SK-N-SH (cell line): ENCODE results near the gene ADAM11. TPM values are rescaled to one million over a fixed set of nuclear protein-coding genes. Genes with fewer than 3 reads are reported as not detected.

Experiments
- CTCF ChIA-PET: fragments of 300-600, 350-600 bp; formaldehyde crosslinking; extraction: SDS; loops from one replicate; lab custom pipeline; 2021; lab: Yijun Ruan, JAX
- POLR2A ChIA-PET: fragments of 350-600 bp; sonication (Branson Sonifier 250); formaldehyde crosslinking; extraction: SDS; loops from one replicate; lab custom pipeline; 2020; ENCODE audit warnings: antibody characterized with exemption, inconsistent platforms; lab: Yijun Ruan, JAX
- DNase-seq: peaks from one replicate; pipeline ENCODE4 v3.0.0; 2012
- H2AFZ ChIP-seq: fragments of 200-600 bp; sonication (generic); 2 replicates; pipeline ENCODE4 v1.8.1; 2016; ENCODE audit warnings: antibody characterized with exemption, mild to moderate bottlenecking, low read depth
- H3F3A ChIP-seq: fragments of 200-600 bp; sonication (generic); replicated peaks from 2 replicates; pipeline ENCODE3; 2016; ENCODE audit warnings: antibody characterized with exemption, mild to moderate bottlenecking; ENCODE audit not compliant: insufficient read depth
- H3K27ac ChIP-seq, 2 experiments: fragments of 200-500 bp in 1 of 2; fragments of 200-600 bp in 1 of 2; sonication (Bioruptor generic) in 1 of 2; sonication (generic), shearing (Covaris generic) in 1 of 2; 2 replicates each; pipeline versions ENCODE4 v1.5.1 to v1.6.1; 2014 to 2016; ENCODE audit warnings: low read depth in 2 of 2, inconsistent platforms in 1 of 2, low read length in 1 of 2, mild to moderate bottlenecking in 1 of 2, mixed read lengths in 1 of 2
- H3K27me3 ChIP-seq: fragments of 200-600 bp; sonication (generic), shearing (Covaris generic); 2 replicates; pipeline ENCODE4 v1.6.1; 2016; ENCODE audit warnings: mixed run types; ENCODE audit not compliant: insufficient read depth
- H3K36me3 ChIP-seq, 2 experiments: fragments of 200-500 bp in 1 of 2; fragments of 200-600 bp in 1 of 2; sonication (Bioruptor generic) in 1 of 2; sonication (generic) in 1 of 2; replicated peaks in 1 of 2; 2 replicates each; pipeline versions ENCODE3 to v1.5.1; 2014 to 2016; ENCODE audit warnings: low read length in 1 of 2, mild to moderate bottlenecking in 1 of 2; ENCODE audit not compliant: insufficient read depth in 2 of 2, control insufficient read depth in 1 of 2
- H3K4me1 ChIP-seq, 2 experiments: fragments of 200-500 bp in 1 of 2; fragments of 200-600 bp in 1 of 2; sonication (Bioruptor generic) in 1 of 2; sonication (generic), shearing (Covaris generic) in 1 of 2; 2 replicates each; pipeline versions ENCODE4 v1.5.1 to v1.6.1; 2014 to 2016; ENCODE audit warnings: low read depth in 1 of 2, low read length in 1 of 2, mixed run types in 1 of 2; ENCODE audit not compliant: insufficient read depth in 2 of 2, control insufficient read depth in 1 of 2
- H3K4me2 ChIP-seq: fragments of 200-600 bp; sonication (generic), shearing (Covaris generic); 2 replicates; pipeline ENCODE4 v1.6.1; 2017; ENCODE audit warnings: mixed run types
- H3K4me3 ChIP-seq, 2 experiments: fragments of 200-500 bp in 1 of 2; fragments of 200-600 bp in 1 of 2; sonication (Bioruptor generic) in 1 of 2; sonication (generic), shearing (Covaris generic) in 1 of 2; 2 replicates each; pipeline versions ENCODE4 v1.5.1 to v1.8.1; 2014 to 2016; ENCODE audit warnings: low read depth in 2 of 2, inconsistent platforms in 1 of 2, low read length in 1 of 2, mild to moderate bottlenecking in 1 of 2, mixed read lengths in 1 of 2, moderate library complexity in 1 of 2
- H3K79me2 ChIP-seq: fragments of 200-600 bp; sonication (generic); 2 replicates; pipeline ENCODE4 v1.8.1; 2017; ENCODE audit warnings: mild to moderate bottlenecking; ENCODE audit not compliant: insufficient read depth
- H3K9ac ChIP-seq: fragments of 200-600 bp; sonication (generic); 2 replicates; pipeline ENCODE4 v1.6.1; 2017; ENCODE audit warnings: mixed run types
- H3K9me2 ChIP-seq: fragments of 200-600 bp; sonication (generic); 2 replicates; pipeline ENCODE4 v1.6.1; 2017; ENCODE audit warnings: mixed run types
- H3K9me3 ChIP-seq: fragments of 200-600 bp; sonication (generic); 2 replicates; pipeline ENCODE4 v1.6.1; 2017; ENCODE audit warnings: mixed run types, mild to moderate bottlenecking, moderate library complexity
- H4K20me1 ChIP-seq: fragments of 200-600 bp; sonication (generic); 2 replicates; pipeline ENCODE4 v1.6.1; 2017; ENCODE audit warnings: mild to moderate bottlenecking, mixed run types; ENCODE audit not compliant: insufficient read depth
- CHD2 ChIP-seq: fragments of 150-350 bp; IDR thresholded peaks from 2 replicates; pipeline ENCODE4 v1.6.1; 2018; ENCODE audit warnings: low read length; ENCODE audit not compliant: partially characterized antibody
- ELF1 ChIP-seq: IDR thresholded peaks from 2 replicates; pipeline ENCODE4 v1.4.0; 2012
- FOSL2 ChIP-seq: IDR thresholded peaks from 2 replicates; pipeline ENCODE4 v1.4.0; 2012; ENCODE audit warnings: low read depth, mild to moderate bottlenecking, moderate library complexity, borderline replicate concordance
- FOXJ3 ChIP-seq: sonication (generic); formaldehyde crosslinking; IDR thresholded peaks from 2 replicates; pipeline ENCODE4 v1.5.1; 2020; ENCODE audit warnings: mild to moderate bottlenecking, missing genetic modification reagents
- FOXM1 ChIP-seq: IDR thresholded peaks from 2 replicates; pipeline ENCODE4 v1.4.0; 2012; ENCODE audit warnings: low read depth, mild to moderate bottlenecking
- GABPA ChIP-seq: IDR thresholded peaks from 2 replicates; pipeline ENCODE4 v1.4.0; 2012; ENCODE audit warnings: low read depth, mild to moderate bottlenecking
- GATA2 ChIP-seq: sonication (generic); formaldehyde crosslinking; IDR thresholded peaks from 2 replicates; pipeline ENCODE4 v1.5.0; 2020; ENCODE audit warnings: mild to moderate bottlenecking, missing genetic modification reagents
- JUND ChIP-seq: IDR thresholded peaks from 2 replicates; pipeline ENCODE4 v1.4.0; 2012
- MXI1 ChIP-seq: IDR thresholded peaks from 2 replicates; pipeline ENCODE4 v1.6.1; 2012; ENCODE audit warnings: mild to moderate bottlenecking, low read depth, low read length, improper control_type of control experiment
- NRF1 ChIP-seq: IDR thresholded peaks from 2 replicates; pipeline ENCODE4 v1.6.1; 2012; ENCODE audit warnings: low read depth, mild to moderate bottlenecking, low read length
- RCOR1 ChIP-seq: fragments of 150-350 bp; IDR thresholded peaks from 2 replicates; pipeline ENCODE4 v1.6.1; 2017; ENCODE audit warnings: antibody characterized with exemption, low read length
- REST ChIP-seq: IDR thresholded peaks from 2 replicates; pipeline ENCODE4 v1.6.1; 2012; ENCODE audit warnings: mild to moderate bottlenecking, low read depth, low read length, moderate library complexity
- RFX5 ChIP-seq: IDR thresholded peaks from 2 replicates; pipeline ENCODE4 v1.6.1; 2012; ENCODE audit warnings: mild to moderate bottlenecking, improper control_type of control experiment, low read length
- SIN3A ChIP-seq: IDR thresholded peaks from 2 replicates; pipeline ENCODE4 v1.6.1; 2012; ENCODE audit warnings: low read depth, mild to moderate bottlenecking, low read length, moderate library complexity, borderline replicate concordance
- TAF1 ChIP-seq: IDR thresholded peaks from 2 replicates; pipeline ENCODE4 v1.6.1; 2012; ENCODE audit warnings: low read depth, mild to moderate bottlenecking, low read length, moderate library complexity, borderline replicate concordance
- TCF12 ChIP-seq: IDR thresholded peaks from 2 replicates; pipeline ENCODE4 v1.4.0; 2012
- TEAD4 ChIP-seq: IDR thresholded peaks from 2 replicates; pipeline ENCODE4 v1.4.0; 2012; ENCODE audit warnings: mild to moderate bottlenecking, borderline replicate concordance; ENCODE audit not compliant: insufficient read depth
- YY1 ChIP-seq: IDR thresholded peaks from 2 replicates; pipeline ENCODE4 v1.4.0; 2012; ENCODE audit warnings: low read depth, mild to moderate bottlenecking
- ZBTB33 ChIP-seq: IDR thresholded peaks from 2 replicates; pipeline ENCODE4 v1.4.0; 2012; ENCODE audit warnings: low read depth, borderline replicate concordance
- WGBS: methylation state at CpG from one replicate; pipeline ENCODE4 v1.1.6; 2017; ENCODE audit warnings: low lambda C conversion rate; 5-methylcytosine and 5-hydroxymethylcytosine counted together
- polyA plus RNA-seq, 3 experiments: library from polyadenylated mRNA; depleted of rRNA; stranded (reverse); fragments of >200 nt; gene quantifications; 2 replicates each; pipeline ENCODE4 v1.2.3, GENCODE V29; 2012
- TF ChIP-seq, protein P1 (sequence below): fragments of 150-350 bp; IDR thresholded peaks from 2 replicates; pipeline ENCODE4 v1.6.1; 2017; ENCODE audit warnings: antibody characterized with exemption, low read length, low read depth, borderline replicate concordance
- TF ChIP-seq, protein P2 (sequence below): IDR thresholded peaks from 2 replicates; pipeline ENCODE4 v1.4.0; 2012; ENCODE audit warnings: low read depth
- TF ChIP-seq, protein P3 (sequence below): IDR thresholded peaks from 2 replicates; pipeline ENCODE4 v1.4.0; 2012; ENCODE audit warnings: low read depth, borderline replicate concordance

The ADAM11 gene
- polyA plus RNA-seq, 1 of the 3 experiments (the other 2 are of a cell fraction), result 2.5 TPM

DNA sequence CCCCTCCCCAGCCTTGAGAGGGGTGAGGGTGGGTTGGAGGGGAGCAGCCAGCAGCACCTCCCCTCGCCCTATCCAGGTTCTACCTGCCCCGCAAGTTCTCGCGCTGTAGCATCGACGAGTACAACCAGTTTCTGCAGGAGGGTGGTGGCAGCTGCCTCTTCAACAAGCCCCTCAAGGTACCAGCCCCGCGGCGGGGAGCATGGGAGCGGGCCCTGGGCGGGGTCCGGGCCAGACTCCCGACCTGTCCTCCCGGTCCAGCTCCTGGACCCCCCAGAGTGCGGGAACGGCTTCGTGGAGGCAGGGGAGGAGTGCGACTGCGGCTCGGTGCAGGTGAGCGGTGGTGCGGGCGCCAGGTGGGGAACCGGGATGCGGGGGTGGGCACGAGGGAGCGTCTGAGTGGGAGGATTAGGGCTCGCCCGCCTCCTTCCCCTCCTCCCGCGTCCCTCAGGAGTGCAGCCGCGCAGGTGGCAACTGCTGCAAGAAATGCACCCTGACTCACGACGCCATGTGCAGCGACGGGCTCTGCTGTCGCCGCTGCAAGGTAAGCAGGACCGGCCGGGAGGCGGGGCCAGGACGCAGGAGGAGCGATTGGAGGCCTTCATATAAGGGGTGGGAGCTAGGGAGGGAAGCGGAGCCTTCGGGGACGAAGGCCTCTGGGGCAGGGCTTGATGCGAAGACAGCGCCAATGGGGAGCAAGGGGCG lies 16.5 kb downstream of the ADAM11 start (continued):
- TF ChIP-seq MXI1 (peak; percentile 97), NRF1 (0 out of 2 replicates have a peak, but pooled peaks have one; percentile 22), SIN3A (0 out of 2 replicates have a peak, but pooled peaks have one; percentile 68), ZBTB33 (no peak), YY1 (no peak), FOXM1 (no peak)

DNA sequence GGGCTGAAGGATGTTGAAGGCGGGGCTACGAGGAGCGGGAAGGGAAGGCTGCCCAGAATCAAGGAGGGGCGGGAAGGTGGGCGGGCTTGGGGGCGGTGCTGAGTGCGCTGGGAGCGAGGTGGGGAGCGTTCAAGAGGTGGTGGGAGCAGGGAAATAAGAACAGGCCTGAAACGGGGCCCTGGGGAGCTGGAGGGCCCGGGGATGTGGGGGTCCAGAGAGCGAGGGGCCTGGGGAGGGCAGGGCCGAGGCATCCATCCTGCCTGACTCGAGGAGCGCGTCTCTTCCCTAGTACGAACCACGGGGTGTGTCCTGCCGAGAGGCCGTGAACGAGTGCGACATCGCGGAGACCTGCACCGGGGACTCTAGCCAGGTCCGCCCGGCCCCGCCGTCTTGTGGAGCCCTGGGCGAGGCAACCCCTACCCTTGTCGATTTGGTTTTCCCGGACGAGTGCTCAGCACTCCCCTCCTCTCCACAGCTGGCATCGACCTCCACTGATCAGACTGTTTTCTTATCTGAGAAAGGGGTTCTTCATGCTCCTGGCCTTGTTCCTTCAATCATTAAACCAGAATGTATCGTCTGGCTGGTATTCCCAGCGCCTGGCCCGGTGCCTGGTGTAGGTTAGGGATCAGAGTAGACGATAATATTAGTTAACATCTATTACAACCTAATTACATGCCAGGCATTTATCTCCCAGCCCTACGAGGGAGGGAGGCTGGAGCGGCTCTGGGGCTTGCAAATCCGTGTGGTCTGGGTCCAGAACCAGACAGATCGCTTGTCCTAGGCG lies 17.2 kb downstream of the ADAM11 start:
- POLR2A ChIA-PET, result interaction anchor here (1.0 kb wide), 1 partner anchor 372 kb away, joined by 4 read pairs; the partner anchor contains the start of gene HEXIM1
- WGBS, result 12% methylated on average over 33 of the region's 43 CpGs
- DNase-seq, result peak; percentile 58
- TF ChIP-seq GABPA (no peak), TCF12 (no peak), FOSL2 (no peak), GATA2 (CRISPR knock-in tag) (peak; percentile 62), REST (no peak), SIN3A (no peak), FOXJ3 (no peak), RFX5 (no peak), YY1 (no peak), TAF1 (no peak), JUND (no peak), MXI1 (no peak; the same call in 1 of the 2 replicates), RCOR1 (peak; percentile 65; the same call in 1 of the 2 replicates), ELF1 (no peak), TEAD4 (no peak), FOXM1 (no peak), CHD2 (no peak)
- TF ChIP-seq, protein P1, sequence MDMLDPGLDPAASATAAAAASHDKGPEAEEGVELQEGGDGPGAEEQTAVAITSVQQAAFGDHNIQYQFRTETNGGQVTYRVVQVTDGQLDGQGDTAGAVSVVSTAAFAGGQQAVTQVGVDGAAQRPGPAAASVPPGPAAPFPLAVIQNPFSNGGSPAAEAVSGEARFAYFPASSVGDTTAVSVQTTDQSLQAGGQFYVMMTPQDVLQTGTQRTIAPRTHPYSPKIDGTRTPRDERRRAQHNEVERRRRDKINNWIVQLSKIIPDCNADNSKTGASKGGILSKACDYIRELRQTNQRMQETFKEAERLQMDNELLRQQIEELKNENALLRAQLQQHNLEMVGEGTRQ, result no peak
- TF ChIP-seq, protein P2, sequence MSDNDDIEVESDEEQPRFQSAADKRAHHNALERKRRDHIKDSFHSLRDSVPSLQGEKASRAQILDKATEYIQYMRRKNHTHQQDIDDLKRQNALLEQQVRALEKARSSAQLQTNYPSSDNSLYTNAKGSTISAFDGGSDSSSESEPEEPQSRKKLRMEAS, result 0 out of 2 replicates have a peak, but pooled peaks have one; percentile 49
- TF ChIP-seq, protein P3, sequence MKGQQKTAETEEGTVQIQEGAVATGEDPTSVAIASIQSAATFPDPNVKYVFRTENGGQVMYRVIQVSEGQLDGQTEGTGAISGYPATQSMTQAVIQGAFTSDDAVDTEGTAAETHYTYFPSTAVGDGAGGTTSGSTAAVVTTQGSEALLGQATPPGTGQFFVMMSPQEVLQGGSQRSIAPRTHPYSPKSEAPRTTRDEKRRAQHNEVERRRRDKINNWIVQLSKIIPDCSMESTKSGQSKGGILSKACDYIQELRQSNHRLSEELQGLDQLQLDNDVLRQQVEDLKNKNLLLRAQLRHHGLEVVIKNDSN, result no peak

More for the DNA sequence above, 17.2 kb downstream of the ADAM11 start:
- H3K9ac ChIP-seq, result peak overlapping the region; percentile 43; the same call in 1 of the 2 replicates
- H3F3A ChIP-seq, result no peaks in the 10 kb centered on the region
- peaks cover 0 to 31% of the 10 kb centered on the region in 2 experiments; a peak in 1 of 4 replicates for H3K4me1 ChIP-seq
- H3K4me2 ChIP-seq, result peak overlapping the region; percentile 100
- CTCF ChIA-PET, result interaction anchor here (0.7 to 17.7 kb wide), 18 partner anchors 9 to 422 kb away, joined by 3 to 420 read pairs (median 8); partner anchors contain the start of genes ACBD4, ADAM11, EFTUD2 and GJC1
- no peaks in the 10 kb centered on the region for H3K36me3 ChIP-seq
- H3K79me2 ChIP-seq, result no peaks in the 10 kb centered on the region
- H3K4me3 ChIP-seq, result peak overlapping the region; percentile 64 to 84
- H3K9me2 ChIP-seq, result no peaks in the 10 kb centered on the region
- peak overlapping the region; percentile 53; the same call in 1 of the 2 replicates for H2AFZ ChIP-seq
- peak overlapping the region in 1 of 2 experiments; percentile 51; a peak in 1 of 4 replicates for H3K27ac ChIP-seq
- H4K20me1 ChIP-seq, result no peaks in the 10 kb centered on the region
- H3K27me3 ChIP-seq, result no peaks in the 10 kb centered on the region
- H3K9me3 ChIP-seq, result no peaks in the 10 kb centered on the region
